ENCODE measurements around the gene SLC29A3. TPM values are rescaled to one million over a fixed set of nuclear protein-coding genes. Genes with fewer than 3 reads are reported as not detected.

SLC29A3 gene
- total RNA-seq, 1 donor from 2014 or later: 6.2 TPM

DNA sequence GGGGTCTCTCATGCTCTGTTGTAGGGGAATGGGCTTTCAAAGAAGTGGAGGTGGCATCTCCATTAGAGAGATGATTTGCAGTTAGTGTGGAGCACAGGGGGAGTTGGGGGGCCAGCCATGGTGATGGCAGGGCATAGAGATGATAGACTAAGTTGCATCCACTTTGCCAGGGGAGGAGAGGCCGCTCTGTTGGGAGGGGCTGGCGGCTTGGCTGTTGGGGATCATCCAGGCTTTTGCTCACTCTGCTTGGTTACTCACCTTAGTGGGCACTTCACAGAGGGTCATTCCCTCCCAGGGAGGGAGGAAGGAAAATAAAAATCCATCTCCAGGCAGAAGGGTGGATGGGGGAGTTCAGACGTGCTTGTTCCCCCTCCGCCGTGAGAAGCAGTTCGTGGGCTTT, 46.3 kb downstream of the SLC29A3 start:
- DNase-seq (ENCODE audit: extremely low read depth, low read depth, low spot score): no peak

DNA sequence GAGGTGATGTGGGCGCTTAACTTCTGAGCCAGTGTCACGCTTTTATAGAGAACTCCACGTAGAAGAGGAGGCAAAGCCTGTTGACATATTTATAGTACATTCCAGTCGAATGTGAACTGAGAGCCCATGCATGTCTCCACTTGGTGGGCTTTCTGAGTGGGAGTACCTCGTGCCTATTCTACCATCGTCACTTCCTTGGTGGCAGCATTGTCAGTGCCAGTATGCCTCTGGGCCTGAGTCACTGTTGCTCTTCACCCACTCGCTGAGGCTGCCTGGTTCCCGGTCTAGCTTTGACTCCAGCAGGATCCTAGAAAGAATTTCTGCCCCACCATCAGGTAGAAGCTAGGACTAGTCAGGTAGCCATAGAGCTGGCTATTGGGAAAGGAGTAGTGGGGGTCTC, 47.6 kb downstream of the SLC29A3 start:
- DNase-seq (ENCODE audit: extremely low read depth, low read depth, low spot score): no peak

DNA sequence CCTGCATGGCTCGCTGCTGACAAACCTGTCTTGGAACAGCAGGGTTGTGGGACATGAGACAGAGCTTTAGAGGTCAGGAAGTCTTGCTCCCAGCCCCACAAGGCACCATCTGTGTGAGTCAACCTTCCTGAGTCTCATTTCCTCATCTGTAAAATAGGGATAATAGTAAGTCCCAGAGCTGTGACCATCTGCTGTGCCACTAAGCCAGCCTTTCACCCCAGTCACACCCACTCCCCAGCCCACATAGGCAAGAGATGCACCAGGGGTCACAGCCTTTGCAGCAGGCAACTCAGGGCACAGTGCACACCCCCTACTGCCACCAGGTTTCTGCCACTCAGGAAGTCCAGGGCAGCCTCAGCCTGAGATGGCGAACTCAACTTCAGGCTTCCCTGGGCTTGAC, 48.2 kb downstream of the SLC29A3 start:
- DNase-seq (ENCODE audit: extremely low read depth, low read depth, low spot score): no peak

DNA sequence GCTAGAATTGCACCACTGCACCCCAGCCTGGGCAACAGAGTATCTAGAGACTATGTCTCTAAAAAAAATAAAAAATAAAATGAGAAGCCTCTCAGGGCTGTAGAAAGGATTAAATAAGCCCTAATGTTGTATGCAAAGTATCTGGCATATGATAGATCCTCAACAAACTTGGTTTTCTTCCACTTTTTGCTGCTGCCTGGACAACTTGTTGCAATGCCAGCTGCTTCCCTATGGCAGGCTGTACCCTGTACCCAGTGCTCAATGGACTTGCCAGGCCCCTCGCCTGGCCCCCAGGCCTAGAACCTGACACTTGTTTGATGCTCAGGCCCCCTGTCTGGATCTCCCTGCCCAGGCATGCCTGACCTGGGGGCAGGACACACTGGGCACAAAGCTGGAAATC, 49.1 kb downstream of the SLC29A3 start:
- no peak for DNase-seq (ENCODE audit: extremely low read depth, low read depth, low spot score)

DNA sequence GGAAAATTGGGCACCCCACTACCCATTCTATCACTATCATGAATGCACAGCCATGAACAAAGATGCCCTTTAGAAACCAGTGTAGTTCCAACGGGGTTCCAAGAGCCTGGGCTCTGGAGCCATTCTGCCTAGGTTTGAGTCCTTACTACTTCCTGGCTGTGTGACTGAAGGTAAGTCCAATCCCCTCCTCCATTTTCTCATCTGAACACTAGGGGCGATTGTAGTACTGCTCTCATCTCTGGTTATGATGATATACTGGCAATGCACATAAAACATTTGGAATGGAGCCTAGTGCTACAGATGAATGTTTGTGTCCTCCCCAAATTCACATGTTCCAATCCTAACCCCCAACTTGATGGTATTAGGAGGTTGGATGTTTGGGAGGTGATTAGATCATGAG, 49.6 kb downstream of the SLC29A3 start:
- DNase-seq (ENCODE audit: extremely low read depth, low read depth, low spot score): no peak

DNA sequence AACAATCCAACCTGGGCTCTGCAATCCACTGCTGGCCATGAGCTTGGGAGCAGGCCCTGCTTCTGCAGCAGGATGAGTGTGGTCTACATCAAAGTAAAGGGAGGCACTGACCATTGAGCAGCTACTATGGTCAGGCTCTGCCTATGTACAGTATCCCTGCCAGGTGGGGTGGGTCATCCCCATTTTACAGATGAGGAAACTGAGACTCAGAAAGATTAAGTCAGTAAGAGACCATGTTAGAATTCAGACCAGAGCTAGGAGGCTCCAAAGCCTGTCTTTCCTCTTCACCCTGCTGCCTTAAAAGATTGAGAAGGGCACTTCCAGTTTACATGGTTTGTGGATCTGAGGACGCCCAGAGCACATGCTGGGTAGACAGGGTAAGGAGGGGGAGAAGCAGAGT, 50.5 kb downstream of the SLC29A3 start:
- DNase-seq (ENCODE audit: extremely low read depth, low read depth, low spot score): no peak

DNA sequence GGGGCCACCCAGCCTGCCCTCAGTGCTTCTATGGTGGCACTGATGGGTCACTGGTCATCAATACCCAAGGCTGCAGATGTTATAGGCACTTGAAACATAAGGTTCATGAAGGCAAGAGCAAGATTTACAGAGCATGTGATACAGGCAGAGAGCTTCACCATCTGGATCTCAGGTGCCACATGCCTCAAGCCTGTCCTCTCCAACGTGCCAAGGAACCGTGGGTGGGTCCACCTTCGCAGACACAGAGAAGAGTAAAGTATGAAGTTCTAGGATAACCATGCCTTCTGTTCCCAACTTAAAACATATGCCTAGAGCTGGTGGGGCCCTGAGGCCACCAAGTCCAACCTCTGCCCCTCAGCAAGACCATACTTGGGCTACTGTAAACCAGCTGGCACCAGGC, 51.0 kb downstream of the SLC29A3 start:
- no peak for DNase-seq (ENCODE audit: extremely low read depth, low read depth, low spot score)

DNA sequence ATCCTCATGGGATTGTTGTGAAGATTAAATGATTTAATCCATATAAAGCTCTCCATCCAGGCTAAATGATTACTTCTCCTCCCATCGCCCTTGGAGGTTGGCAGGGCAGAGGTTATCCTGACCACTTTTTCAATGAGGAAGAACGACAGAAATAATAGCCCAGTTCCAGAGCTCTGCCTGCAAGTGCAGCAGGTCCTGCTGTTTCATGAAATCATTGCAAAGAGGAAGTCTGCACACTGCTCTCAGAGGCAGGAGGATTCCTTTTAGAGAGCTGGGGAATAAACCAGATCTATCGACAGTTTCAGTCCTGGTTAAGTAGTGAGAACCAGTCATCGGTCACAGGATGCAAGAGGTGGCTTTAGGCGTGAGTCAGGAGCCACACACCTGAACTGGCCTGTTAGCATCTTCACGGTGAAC, 52.7 kb downstream of the SLC29A3 start:
- DNase-seq (ENCODE audit: extremely low read depth, low read depth, low spot score): no peak

DNA sequence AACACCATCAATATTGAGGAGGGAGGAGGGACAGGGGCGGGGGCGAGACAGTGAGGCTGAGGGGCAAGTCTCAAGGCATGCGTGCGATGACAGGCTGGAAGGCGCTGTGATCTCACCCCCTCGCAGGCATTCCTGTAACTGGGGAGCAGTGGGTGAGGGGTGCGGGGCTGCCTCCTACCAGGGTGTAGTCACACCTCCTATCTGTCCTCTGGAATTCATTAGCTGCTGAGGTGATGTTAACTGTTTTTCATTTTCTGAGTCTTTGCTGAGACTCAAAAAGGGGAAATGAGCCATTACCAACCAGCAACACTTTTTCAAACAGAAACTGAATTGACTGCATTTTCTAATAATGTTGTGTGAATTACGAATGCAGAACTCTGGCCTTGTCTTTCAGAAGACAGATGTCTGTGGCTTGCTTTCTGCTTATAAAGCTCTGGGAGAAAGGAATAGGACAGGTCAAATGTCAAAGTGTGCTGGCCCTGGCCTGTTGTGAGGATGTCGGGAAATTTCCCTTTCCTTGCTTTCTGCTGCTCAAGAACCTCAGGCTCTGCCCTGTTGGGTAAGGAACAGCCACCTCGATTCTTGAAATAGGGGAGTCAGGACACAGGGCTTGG, 53.9 kb downstream of the SLC29A3 start:
- DNase-seq (ENCODE audit: extremely low read depth, low read depth, low spot score): no peak

DNA sequence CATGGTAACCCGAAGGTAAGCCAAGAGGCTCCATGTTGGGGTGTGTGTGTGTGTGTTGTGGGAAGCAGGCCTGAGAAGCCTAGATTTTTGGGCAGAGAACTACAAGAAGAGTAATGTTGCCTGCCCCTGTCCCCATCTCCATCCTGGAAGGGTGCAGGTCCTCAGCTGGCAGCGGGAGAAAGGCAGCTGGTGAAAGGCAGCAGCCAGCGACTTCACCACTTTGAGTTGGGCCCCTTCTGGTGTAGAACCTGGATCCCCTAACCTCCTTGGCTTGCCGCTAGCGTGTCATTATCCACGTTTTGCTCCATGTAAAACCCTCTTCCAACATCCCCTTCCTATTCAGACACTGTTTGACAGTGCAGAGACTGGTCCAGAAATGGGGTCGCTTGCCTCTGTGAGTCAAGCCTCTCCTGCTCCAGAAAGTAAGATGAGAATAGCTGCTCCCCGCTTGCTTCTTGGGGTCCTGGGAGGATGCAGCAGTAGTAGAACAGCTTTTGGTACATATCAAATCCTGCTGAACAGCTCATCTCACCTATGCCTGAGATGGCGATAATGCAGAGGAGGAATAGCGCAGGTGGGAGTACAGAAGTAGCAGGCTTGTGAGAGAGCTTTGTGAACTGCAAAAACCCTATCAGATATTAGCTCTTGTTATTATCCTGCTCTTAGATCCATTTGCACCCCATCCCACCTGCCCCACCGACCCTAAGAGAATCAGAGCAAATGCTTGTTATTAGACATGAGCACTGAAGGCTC, 55.6 kb downstream of the SLC29A3 start:
- no peak for DNase-seq (ENCODE audit: extremely low read depth, low read depth, low spot score)

DNA sequence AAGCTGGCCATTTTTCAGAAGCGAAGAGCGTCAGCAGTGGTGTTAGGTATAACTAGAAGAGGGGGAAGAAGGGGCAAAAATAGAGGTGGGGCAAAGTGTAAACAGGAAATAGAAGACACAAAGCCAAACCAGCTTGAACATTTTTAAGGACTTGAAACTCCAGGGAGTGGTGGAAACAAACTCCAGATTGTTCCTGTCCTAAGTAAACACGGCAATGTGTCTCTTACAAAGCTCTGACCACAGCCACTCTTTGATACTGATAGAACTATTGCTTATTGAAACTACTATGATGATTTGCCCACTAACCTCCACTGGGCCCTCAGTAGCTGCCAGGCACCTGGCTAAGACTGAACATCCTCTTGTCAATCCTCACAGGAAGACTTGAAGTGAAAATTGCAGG, 56.9 kb downstream of the SLC29A3 start:
- DNase-seq (ENCODE audit: extremely low read depth, low read depth, low spot score): no peak

DNA sequence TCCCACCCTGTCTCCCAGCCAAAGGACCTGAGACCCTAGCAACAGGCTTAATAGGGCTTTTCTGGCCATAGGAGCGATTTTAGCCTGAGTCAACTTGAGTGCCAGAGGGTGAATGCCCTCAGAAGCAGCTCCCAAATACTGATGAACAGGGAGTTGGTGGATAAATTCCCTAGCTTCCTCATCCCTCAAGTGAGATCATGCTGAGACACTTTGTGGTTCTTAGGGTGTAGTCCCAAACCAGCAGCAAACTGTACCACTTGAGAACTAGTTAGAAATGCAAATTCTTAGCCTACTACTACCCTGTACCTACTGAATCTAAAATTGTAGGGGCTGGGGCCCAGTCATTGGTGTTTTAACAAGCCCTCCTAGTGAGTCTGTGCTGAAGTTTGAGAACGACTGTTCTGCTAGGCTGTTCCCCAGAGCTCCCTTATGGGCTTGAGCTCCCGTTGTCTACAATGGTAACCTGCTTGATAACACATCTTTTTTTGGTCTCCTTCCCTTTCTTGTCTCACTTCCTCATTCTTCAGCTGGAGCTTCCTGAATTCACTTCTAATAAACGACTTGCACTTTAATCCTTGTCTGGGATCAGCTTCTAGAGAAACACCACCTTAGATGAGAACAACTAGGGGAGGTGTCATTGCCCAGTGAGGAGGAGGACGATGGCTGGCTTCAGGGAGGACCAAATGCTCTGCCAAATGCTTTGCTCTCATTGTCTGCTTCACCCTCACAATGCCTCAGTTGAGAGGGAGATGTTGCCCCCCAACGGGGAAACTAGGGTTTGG, 59.5 kb downstream of the SLC29A3 start:
- DNase-seq (ENCODE audit: extremely low read depth, low read depth, low spot score): no peak

DNA sequence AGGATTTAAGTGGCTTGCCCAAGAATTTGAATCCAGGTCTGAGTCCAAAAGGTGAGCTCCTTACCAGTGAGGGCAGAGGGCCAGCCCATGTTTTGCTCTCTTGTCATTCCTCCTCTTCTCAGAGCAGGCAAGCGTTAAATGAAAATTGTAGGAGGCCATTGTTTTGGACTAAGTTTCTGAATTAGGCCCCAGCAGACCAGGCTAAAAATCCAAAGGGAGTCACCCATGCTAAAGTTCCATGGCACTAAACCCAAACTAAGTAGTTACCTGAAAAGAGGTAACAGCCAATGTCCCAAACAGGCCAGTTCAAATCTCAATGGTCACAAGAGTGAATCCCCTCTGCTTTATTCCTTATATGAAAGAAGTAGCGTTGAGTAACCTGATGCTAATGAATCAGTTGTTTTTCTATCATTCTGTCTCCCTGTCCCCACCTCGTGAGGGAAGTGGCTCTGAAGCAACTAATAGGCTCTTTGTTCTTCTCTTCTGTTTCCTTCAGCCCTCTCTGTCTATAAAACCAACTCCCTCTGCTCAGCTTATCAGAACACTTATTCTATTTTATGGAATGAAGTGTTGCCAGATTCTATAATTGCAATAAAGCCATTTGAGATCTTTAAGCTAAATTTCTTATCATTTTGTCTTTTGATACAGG, 60.2 kb downstream of the SLC29A3 start:
- no peak for DNase-seq (ENCODE audit: extremely low read depth, low read depth, low spot score)

DNA sequence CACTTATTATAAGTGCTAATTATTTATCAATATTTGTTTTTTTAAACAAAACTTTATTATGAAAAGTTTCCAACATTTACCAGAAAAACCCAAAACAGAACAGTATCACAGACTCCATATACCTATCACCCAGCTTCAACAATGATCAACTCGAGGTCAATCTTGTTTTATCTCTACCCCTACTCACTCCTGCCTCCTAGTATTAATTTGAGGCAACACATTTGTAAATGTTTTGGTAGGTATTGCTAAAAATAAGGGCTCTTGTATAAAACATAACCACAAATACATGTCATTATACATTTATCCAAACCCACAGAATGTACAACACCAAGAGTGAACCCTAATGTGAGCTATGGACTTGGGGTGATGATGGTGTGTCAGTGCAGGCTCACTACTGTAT, 61.8 kb downstream of the SLC29A3 start:
- no peak for DNase-seq (ENCODE audit: extremely low read depth, low read depth, low spot score)

DNA sequence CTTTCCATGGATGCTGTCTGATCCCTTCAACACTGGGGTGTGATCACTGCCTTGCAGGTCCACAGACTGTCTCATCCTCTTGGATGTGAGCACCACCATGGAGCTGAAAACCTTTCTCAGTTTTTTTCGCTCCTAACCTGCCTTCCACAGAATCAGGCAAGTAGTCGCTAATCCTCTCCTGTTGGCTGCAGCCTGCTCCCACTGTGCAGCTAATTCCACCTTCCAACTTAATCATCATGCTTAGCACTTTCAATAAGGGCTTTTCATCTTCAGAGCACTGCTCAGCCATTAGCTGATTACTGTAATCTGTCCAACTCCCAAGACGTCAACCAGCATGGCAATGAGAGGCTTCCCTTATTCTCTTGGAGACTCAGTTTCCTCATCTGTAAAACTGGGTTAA, 62.6 kb downstream of the SLC29A3 start:
- no peak for DNase-seq (ENCODE audit: extremely low read depth, low read depth, low spot score)

DNA sequence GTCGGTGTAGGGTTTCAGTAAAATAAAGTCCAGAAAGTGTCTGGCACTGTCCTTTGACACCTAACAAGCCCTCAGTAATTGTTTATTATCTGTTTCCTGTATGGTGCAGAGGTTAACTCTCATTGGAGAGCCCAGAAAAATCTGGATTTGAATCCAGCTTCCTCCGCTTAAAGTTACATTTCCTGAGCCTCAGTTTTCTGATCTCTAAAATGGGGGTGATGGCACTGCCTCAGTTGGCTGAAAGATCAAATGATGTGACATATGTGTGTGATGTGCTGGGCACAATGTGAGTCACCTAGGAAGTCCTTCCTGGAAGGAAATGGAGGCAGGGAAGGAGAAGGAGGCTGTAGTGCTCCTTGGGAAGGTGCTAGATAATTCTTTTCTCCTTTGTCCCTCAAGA, 63.0 kb downstream of the SLC29A3 start:
- no peak for DNase-seq (ENCODE audit: extremely low read depth, low read depth, low spot score)

DNA sequence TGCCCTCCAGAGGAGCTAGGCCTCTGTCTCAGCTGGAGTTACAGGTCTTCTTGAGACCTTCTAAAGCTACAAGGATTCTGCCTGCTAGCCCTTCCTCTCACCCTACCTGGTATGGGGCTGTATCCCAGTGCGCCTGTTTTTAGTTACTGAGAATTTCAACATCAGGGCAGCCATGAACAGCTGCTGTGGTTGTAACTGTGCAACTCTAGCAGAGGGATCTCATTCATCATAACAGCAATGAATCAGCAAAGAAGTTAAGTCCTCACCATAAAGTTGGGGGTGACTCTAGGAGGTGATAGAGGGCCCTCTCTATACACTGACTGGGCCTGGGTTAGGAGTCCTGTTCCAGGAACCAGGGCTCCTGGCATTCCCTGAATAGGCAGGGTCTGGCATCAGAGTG, 63.7 kb downstream of the SLC29A3 start:
- DNase-seq (ENCODE audit: extremely low read depth, low read depth, low spot score): no peak

DNA sequence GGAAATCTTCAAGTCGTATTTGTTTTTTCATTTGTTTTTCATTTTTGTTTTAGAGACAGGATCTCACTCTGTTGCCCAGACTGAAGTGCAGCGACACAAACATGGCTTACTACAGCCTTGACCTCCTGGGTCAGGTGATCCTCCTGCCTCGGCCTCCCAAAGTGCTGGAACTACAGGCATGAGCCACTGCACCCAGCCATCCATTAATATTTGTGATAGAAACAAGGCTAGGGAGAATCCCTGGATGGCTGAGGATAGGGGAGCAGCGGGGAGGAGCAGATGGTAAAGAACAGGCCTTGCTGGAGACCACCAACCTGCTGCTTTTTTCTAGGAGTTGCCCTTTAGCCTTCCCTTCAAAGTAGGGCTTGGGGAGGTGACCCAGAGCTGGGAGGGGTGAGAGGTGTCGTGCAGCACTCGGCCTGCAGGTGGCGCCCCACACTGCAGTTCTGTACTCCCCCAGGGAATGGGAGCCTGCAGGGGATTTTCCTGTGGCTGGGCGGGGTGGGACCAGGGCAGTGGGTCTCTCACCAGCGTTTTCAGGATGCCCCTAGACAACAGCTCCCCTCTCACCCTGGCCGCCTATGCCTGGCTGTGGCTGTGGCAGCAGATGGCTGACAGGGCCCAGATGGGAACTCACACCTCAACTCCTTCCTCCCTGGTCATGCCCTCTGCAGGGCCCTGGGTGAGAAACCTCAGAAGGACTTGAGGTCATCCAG, 65.1 kb downstream of the SLC29A3 start:
- no peak for DNase-seq (ENCODE audit: extremely low read depth, low read depth, low spot score)

DNA sequence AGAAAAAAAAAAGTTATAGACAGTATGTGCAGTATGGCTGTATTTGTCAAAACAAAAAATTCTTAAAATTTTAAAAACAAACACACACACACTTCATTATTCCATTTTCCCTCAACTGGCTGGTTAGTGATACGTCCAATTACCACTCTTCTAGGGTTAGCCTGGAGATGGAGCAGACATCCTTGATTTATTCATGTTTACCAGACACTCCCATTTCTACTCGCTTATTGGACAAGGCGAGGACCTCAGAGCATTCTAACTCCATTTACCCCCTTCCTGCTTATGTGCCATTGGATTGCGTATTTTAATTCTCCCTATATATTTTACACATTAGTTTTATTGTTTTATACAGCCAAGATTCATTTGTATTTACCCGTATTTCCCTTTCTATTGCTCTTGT, 69.1 kb downstream of the SLC29A3 start:
- no peak for DNase-seq (ENCODE audit: extremely low read depth, low read depth, low spot score)

DNA sequence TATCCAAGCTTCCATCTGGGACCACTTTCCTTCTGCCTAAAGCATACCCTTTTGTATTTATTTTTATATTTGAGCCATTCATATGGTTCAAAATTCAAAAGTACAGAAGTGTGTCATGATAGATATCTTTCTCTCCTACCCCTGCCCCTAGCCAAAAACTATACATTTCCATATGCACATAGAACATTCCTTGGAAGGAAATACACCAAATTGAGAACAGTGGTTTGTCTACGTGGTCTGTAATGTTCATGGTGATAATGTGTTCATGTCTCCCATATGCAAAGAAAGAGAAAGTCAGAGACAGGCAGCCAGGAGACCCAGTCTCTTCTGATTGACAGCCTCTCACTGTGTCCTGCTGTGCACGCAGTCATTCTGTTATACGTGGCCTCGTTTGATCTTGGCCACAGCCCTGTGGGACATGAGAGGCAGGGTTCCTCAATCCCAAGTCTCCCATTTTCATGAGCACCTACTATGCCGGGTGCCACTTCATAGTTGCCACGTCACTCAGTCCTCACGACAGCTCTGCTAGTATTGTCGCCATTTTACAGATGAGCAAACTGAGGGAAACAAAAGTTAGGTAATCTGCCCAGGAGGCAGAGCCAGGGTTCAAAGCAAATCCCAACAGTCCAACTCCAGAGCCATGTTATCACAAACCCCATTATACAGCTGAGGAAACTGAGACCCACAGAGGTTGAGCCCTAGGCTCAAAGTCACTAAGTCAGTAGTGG, 69.7 kb downstream of the SLC29A3 start:
- DNase-seq (ENCODE audit: extremely low read depth, low read depth, low spot score): no peak
